GM21423 (cell line): ENCODE results near the gene ELFN1.

Experiments
- ATAC-seq: cut with Tn5 transposase; IDR thresholded peaks from one replicate; pipeline ENCODE4 v1.9.1; 2021; ENCODE audit warnings: mild to moderate bottlenecking, moderate library complexity; ENCODE audit not compliant: unreplicated experiment

Gene ELFN1

GRCh38 chr7:1739593-1739992 lies 69.5 kb downstream of the ELFN1 start:
- no peak for ATAC-seq

DNA sequence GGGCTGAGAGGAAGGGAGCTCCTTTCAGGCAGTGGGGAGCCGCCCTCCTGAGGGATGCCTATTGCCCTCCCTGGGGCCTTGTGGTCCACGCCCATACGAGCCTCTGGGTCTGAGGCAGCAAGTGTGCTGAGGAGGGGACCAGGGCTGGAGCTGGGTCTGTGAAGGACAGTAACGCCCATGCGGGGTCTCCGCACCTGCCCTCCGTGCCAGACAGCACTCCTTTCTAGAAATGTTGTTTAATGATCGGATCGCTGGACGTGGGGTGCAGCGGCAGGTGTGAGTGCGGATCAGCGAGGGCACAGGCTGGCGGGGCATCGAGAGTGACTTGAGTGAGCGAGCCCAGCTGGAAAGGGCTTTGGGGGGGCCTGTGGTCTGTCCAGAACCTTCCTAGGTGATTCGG lies 70.1 kb downstream of the ELFN1 start:
- no peak for ATAC-seq

- ATAC-seq: no peak
Measured at GRCh38 chr7:1741246-1741645, 71.2 kb downstream of the ELFN1 start.

DNA sequence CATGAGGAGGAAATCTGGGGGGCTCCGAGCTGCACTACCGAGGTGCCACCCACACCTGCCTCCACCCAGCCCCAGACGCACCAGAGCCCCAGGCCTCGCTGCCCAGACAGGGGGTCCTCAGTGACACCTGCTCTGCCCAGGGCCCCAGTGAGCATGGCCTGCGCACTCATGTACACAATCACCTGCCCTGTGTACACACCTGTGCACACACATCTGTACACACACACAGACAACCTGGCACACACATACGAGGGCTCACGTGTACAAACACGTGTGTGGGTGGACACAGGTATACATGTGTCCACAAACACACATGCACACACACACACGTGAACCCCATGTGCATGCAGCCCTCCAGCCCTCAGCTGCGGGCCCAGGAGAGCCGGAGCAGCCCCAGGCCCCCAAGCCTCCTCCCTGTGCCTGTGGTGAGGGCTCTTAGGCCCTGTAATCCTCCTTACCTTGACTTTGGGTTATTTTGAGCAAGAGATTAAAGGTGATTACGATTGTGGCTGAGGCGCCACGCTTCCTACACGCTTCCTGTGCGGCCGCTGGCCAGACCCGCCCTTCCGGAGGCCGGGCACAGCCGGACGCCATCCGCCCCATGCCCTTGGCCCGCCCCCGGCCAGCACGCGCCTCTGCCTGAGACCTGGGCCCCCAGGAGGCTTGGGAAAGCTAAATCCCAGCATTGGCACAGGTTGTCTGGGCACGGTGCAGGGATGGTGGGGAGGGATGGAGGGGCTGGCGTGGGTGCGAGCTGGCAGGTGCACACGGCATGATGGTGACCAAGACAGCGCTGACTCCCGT lies 71.9 kb downstream of the ELFN1 start:
- no peak for ATAC-seq

DNA sequence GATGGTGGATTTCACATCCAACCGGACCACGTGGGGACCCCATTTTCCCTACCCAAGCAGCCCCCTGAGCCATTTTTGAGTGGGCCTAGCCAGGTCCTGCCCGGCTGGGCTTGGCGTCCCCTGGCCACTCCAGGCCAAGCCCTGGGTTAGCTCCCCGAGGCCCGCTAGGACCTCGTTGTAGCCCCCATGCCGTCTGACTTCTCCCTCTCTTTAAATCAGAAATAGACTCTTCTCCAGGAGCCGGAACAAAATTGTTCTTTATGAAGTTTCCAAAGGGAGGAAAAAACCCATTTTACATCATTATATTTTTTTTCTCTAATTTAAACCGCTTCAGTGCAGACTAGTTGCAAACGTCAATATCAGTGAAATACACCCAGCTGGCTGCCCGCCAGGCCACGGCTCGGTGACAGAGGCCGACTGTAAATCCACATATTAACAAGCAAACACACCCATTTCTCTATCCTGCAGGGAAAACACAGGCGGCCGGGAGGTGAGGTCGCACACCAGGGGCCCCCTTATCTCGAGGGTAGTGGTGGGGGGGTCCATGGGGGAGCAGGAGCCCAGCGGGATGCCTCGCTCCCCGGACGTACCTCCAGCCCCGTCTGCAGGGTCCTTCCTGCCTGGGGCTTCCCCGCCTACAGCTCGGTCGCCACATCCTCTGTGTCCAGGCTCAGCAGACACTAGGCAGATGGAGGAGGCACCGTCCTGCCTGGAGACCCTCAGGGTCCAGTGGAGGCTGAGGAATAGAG lies 72.7 kb downstream of the ELFN1 start:
- ATAC-seq: no peak

- ATAC-seq: no peak
Measured at GRCh38 chr7:1743481-1744230, 73.6 kb downstream of the ELFN1 start.

DNA sequence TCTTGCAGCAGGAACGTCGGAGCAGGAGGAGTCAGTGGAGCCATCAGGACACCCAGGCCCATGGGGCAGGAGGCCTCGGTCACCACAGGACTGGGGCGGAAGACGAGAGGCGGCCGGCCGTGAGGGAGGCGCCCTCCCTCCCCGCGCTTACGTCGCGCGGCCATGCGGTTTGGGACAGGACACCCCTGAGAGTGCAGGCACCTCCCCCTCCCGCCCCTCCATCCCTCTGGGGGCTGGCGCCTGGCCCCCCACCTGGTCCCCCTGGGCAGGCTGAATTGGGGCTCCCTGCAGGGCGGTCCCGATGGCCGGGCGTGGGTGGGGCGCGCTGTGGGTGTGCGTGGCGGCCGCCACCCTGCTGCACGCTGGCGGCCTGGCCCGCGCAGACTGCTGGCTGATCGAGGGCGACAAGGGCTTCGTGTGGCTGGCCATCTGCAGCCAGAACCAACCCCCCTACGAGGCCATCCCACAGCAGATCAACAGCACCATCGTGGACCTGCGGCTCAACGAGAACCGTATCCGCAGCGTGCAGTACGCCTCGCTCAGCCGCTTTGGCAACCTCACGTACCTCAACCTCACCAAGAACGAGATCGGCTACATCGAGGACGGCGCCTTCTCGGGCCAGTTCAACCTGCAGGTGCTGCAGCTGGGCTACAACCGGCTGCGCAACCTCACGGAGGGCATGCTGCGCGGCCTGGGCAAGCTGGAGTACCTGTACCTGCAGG lies 74.4 kb downstream of the ELFN1 start:
- no peak for ATAC-seq

DNA sequence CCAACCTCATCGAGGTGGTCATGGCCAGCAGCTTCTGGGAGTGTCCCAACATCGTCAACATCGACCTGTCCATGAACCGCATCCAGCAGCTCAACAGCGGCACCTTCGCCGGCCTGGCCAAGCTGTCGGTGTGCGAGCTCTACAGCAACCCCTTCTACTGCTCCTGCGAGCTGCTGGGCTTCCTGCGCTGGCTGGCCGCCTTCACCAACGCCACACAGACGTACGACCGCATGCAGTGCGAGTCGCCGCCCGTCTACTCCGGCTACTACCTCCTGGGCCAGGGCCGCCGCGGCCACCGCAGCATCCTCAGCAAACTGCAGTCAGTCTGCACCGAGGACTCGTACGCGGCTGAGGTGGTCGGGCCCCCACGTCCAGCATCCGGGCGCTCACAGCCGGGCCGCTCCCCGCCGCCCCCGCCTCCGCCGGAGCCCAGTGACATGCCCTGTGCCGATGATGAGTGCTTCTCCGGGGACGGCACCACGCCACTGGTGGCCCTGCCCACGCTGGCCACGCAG lies 75.0 kb downstream of the ELFN1 start:
- no peak for ATAC-seq

- no peak for ATAC-seq
Measured at GRCh38 chr7:1745576-1746490, 75.8 kb downstream of the ELFN1 start.

GRCh38 chr7:1746491-1746975 lies 76.5 kb downstream of the ELFN1 start:
- ATAC-seq: no peak

- no peak for ATAC-seq
Measured at GRCh38 chr7:1747004-1747801, 77.1 kb downstream of the ELFN1 start.

DNA sequence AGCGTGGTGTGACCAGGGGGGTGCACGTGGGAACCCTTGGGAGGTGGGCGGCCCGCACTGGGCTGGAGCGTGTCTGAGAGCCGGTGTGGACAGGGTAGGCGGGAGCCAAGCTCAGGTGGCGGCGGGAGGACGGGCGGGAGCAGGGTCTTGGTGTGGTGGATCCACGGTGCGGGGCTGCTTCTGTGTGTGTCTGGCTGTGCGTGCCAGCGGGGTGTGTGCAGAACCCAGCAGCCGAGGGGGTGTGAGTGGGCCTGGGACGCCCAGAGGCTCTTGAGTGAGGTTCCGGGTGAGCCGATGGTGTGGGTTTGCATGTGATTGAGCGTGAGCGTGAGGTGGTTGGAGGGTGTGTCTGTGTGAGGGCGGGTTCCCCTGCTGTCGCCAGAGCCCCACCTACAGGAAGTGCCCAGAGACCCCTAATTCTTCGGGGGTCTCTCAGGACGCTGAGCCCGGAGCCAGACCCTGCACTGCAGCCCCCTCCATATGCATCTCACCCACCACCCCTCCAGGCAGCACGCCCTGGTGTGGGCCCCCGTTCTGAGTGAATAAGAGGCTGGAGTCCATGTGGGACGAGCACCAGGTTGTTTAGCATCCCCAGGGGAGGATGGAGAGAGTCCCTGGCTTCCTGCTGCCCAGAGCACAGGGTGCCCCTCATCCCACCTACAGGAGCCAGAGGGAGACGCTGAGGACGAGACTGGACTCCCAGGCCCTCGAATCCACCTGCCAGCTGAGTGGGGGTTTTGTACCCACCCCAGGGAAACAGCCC lies 78.2 kb downstream of the ELFN1 start:
- no peak for ATAC-seq

GRCh38 chr7:1748839-1749173 lies 78.7 kb downstream of the ELFN1 start:
- ATAC-seq: no peak

GRCh38 chr7:1749351-1749863 lies 79.3 kb downstream of the ELFN1 start:
- no peak for ATAC-seq

GRCh38 chr7:1749864-1750466 lies 79.9 kb downstream of the ELFN1 start:
- no peak for ATAC-seq

DNA sequence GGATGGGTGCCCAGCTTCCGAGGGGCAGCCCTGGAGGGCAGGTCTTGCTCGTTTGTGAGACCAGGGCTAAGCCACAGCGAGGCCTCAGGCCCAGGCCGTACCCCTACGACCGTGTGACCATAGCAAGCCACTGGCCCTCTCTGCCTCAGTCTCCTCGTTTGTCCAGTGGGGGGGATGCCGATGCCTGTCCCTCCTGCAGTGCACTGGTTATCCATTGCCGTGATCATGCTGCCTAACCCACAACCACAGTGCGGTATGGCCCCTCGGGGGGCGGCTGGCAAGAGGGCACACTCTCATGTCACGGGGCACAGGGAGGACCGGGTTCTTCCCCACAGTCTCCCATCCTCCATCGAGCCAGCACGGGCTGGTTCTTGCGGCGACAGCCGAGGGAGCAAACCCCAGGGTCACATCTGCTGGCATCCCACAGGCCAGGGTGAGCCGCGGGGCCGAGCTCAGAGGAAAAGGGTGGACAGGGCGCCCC lies 80.5 kb downstream of the ELFN1 start:
- no peak for ATAC-seq

DNA sequence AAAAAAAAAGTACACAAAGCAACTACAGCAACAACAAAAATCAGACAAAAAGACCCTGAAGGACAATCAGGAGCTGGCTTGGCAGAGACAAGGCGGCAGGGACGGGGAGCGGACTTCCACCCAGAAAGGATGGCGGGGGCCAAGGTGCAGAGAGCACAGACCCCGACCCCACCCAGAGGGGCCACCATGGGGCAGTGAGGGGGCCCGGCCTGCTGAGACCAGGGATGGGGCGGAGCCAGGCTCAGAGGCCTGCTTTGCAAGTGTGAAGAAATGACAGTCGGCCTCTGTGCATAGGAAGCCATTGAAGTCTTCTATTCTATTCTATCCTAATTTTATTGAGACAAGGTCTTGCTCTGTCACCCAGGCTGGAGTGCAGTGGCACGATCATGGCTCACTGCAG lies 82.0 kb downstream of the ELFN1 start:
- no peak for ATAC-seq
